GM12878 (cell line): Measurements from ENCODE around the gene OCRL.

ENCODE experiments used
- ATF7 ChIP-seq: fragments of 450-650 bp; IDR thresholded peaks from 2 replicates; pipeline ENCODE4 v1.6.1; 2016; ENCODE audit warnings: low read depth, mild to moderate bottlenecking
- EED ChIP-seq: sonication (generic); IDR thresholded peaks from 2 replicates; pipeline ENCODE4 v1.6.1; 2016; ENCODE audit warnings: antibody characterized with exemption, low read depth
- EZH2 ChIP-seq: IDR thresholded peaks from 2 replicates; pipeline ENCODE4 v1.6.1; 2012; ENCODE audit warnings: low read depth, mild to moderate bottlenecking, control low read depth, inconsistent platforms, low read length, borderline replicate concordance; ENCODE audit not compliant: control insufficient read depth
- HDAC2 ChIP-seq: fragments of 200-600 bp; sonication (generic); IDR thresholded peaks from 2 replicates; pipeline ENCODE4 v1.6.1; 2017
- JUND ChIP-seq: IDR thresholded peaks from 2 replicates; pipeline ENCODE4 v1.6.1; 2012; ENCODE audit warnings: low read depth, mild to moderate bottlenecking, low read length, improper control_type of control experiment, moderate library complexity
- POLR2A ChIP-seq: IDR thresholded peaks from 2 replicates; pipeline ENCODE4 v1.6.1; 2011; ENCODE audit warnings: low read depth, mild to moderate bottlenecking, low read length
- SIN3A ChIP-seq: IDR thresholded peaks from 2 replicates; pipeline ENCODE4 v1.6.1; 2012; ENCODE audit warnings: low read depth, low read length, improper control_type of control experiment
- SIX5 ChIP-seq: IDR thresholded peaks from 2 replicates; pipeline ENCODE4 v1.6.1; 2011; ENCODE audit warnings: mild to moderate bottlenecking, low read depth, low read length, moderate library complexity; ENCODE audit not compliant: severe bottlenecking
- SPI1 ChIP-seq: IDR thresholded peaks from 2 replicates; pipeline ENCODE4 v1.6.1; 2011; ENCODE audit warnings: low read depth, mild to moderate bottlenecking, low read length, moderate library complexity, borderline replicate concordance; ENCODE audit not compliant: insufficient read depth
- STAT1 ChIP-seq: fragments of 450-650 bp; conservative IDR thresholded peaks from 2 replicates; pipeline ENCODE4 v1.6.1; 2014; ENCODE audit warnings: antibody characterized with exemption, mild to moderate bottlenecking
- TF ChIP-seq, protein P1 (sequence below): fragments of 450-650 bp; IDR thresholded peaks from 2 replicates; pipeline ENCODE4 v1.6.1; 2017; ENCODE audit warnings: borderline replicate concordance
- TF ChIP-seq, protein P2 (sequence below), 3 experiments: IDR thresholded peaks in 2 of 3; conservative IDR thresholded peaks in 1 of 3; 2 replicates each; pipeline ENCODE4 v1.5.1; 2011; ENCODE audit warnings: low read depth in 3 of 3, low read length in 3 of 3, mild to moderate bottlenecking in 3 of 3, control low read depth in 2 of 3, moderate library complexity in 2 of 3, inconsistent platforms in 1 of 3, mixed read lengths in 1 of 3; ENCODE audit not compliant: control insufficient read depth in 2 of 3, insufficient read depth in 1 of 3; ENCODE audit errors: extremely low read depth in 1 of 3

DNA sequence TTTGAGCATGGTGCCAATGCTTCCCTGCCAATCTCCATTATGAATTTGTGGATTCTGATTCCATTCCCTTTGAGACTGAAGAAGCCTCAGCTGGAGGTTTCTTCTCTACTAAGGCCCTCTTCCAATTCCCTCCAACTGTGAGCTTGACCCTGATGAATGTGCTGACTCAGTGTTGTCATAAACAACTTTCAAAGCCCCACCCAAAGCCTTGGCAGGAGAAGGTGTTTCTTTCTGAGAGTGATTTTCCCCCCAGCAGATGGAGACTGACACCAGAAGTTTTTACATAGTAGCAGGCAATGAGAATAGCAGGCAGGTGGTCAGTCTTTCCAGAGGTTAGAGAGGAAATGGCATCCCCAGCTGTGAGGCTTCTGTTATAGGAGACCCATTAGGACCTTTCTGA, 53.1 kb downstream of the OCRL start:
- TF ChIP-seq, protein P1, sequence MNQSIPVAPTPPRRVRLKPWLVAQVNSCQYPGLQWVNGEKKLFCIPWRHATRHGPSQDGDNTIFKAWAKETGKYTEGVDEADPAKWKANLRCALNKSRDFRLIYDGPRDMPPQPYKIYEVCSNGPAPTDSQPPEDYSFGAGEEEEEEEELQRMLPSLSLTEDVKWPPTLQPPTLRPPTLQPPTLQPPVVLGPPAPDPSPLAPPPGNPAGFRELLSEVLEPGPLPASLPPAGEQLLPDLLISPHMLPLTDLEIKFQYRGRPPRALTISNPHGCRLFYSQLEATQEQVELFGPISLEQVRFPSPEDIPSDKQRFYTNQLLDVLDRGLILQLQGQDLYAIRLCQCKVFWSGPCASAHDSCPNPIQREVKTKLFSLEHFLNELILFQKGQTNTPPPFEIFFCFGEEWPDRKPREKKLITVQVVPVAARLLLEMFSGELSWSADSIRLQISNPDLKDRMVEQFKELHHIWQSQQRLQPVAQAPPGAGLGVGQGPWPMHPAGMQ = no peak
- TF ChIP-seq HDAC2 (no peak), EED (no peak), SIN3A (no peak), POLR2A (no peak), SIX5 (no peak), STAT1 (no peak), ATF7 (no peak), EZH2 (no peak), SPI1 (no peak), JUND (no peak)
- TF ChIP-seq, protein P2, sequence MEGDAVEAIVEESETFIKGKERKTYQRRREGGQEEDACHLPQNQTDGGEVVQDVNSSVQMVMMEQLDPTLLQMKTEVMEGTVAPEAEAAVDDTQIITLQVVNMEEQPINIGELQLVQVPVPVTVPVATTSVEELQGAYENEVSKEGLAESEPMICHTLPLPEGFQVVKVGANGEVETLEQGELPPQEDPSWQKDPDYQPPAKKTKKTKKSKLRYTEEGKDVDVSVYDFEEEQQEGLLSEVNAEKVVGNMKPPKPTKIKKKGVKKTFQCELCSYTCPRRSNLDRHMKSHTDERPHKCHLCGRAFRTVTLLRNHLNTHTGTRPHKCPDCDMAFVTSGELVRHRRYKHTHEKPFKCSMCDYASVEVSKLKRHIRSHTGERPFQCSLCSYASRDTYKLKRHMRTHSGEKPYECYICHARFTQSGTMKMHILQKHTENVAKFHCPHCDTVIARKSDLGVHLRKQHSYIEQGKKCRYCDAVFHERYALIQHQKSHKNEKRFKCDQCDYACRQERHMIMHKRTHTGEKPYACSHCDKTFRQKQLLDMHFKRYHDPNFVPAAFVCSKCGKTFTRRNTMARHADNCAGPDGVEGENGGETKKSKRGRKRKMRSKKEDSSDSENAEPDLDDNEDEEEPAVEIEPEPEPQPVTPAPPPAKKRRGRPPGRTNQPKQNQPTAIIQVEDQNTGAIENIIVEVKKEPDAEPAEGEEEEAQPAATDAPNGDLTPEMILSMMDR (IDR thresholded peaks at IDR 0.05 in 2 of 3, conservative IDR thresholded peaks at IDR 0.05 in 1 of 3; ENCODE audit: control insufficient read depth in 2 of 3, extremely low read depth in 1 of 3, insufficient read depth in 1 of 3, low read depth in 3 of 3, low read length in 3 of 3) = no peak
